ENCODE measurements around the gene RAD1.

Gene RAD1

DNA sequence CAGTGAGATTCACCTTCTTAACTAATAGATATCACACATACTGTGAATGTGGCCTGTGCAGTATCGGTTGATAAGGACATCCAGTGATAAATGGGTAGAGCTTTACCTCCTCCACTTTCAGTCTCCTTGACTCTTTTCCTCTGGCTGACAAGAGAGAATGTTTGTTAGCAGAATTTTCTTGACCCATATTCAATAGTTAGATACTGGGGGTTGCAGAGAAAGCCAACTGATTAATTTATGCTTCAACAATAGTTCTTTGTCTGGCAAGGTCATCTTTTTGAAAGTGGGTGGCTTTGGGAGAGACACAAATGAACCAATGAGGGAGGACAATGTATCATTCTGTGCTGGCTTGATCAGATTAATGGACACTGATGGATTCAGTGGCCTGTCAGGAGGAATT lies 46.0 kb downstream of the RAD1 start:
- Histone ChIP-seq H2AK5ac (ENCODE audit: low read depth, low read length) (no peak overlapping the region), H3K23ac (ENCODE audit: low read depth, low read length, poor library complexity) (no peak overlapping the region), H3K27ac (replicated peaks; ENCODE audit: low read length) (no peak overlapping the region), H3K27me3 (ENCODE audit: control insufficient read depth in 3 of 3, insufficient read depth in 3 of 3, low read depth in 1 of 3, low read length in 3 of 3) (no peaks in the 10 kb centered on the region), H2BK15ac (ENCODE audit: low read length) (no peak overlapping the region), H3K9me3 (replicated peaks in 1 of 2; ENCODE audit: control insufficient read depth in 2 of 2, insufficient read depth in 1 of 2, low read depth in 1 of 2, low read length in 2 of 2) (peaks cover 0 to 6% of the 10 kb centered on the region in 2 donors), H3K18ac (ENCODE audit: low read length) (no peak overlapping the region), H3K14ac (ENCODE audit: low read length) (no peak overlapping the region), H3K4me1 (ENCODE audit: control insufficient read depth in 2 of 2, insufficient read depth in 1 of 2, low read depth in 1 of 2, low read length in 2 of 2) (peaks cover 4 to 9% of the 10 kb centered on the region in 2 donors), H3K79me1 (ENCODE audit: low read depth, low read length) (no peaks in the 10 kb centered on the region), H3K9ac (ENCODE audit: low read depth, low read length, poor library complexity) (no peak overlapping the region), H2BK5ac (ENCODE audit: low read length) (no peak overlapping the region), H3K36me3 (replicated peaks in 1 of 2; ENCODE audit: control insufficient read depth in 2 of 2, insufficient read depth in 2 of 2, low read length in 2 of 2) (no peaks in the 10 kb centered on the region), H3K4me2 (ENCODE audit: insufficient read depth, low read length, poor library complexity, severe bottlenecking) (no peak overlapping the region), H2BK12ac (ENCODE audit: low read length) (no peak overlapping the region), H4K91ac (ENCODE audit: low read depth, low read length, poor library complexity) (no peak overlapping the region), H2AFZ (ENCODE audit: low read length) (no peak overlapping the region), H2BK120ac (ENCODE audit: low read depth, low read length) (no peak overlapping the region), H3K4me3 (ENCODE audit: low read length in 2 of 2) (no peak overlapping the region), H4K8ac (ENCODE audit: low read depth, low read length) (no peak overlapping the region), H3K4ac (ENCODE audit: low read length) (no peak overlapping the region)
- no peak for DNase-seq (ENCODE audit: low spot score)
- WGBS, 2 donors (ENCODE audit: extremely low coverage in 2 of 2, insufficient read length in 2 of 2, insufficient replicate concordance in 1 of 2): no CpG with 5 or more reads among the region's 1 CpG

DNA sequence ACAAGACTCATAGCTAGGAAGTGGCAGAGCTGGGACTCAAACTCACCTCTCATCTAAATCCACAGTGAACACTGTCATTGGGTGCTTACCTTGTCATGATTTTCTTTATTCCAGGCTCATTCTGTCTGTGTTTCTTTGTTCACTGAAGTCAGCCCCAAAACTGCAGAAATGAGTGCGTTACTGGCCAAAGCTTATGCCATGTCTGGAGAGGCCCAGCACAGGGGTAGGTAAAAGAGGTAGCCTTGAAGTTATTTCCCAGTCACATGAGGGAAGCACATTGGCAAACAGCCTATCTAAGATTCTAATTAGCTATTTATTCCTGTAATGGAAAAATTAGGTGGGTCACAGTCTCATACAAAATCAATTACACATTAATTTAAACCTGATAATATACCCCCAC lies 46.5 kb downstream of the RAD1 start:
- H2BK15ac ChIP-seq (ENCODE audit: low read length): no peak overlapping the region
- H2BK120ac ChIP-seq (ENCODE audit: low read depth, low read length): no peak overlapping the region
- peaks cover 0 to 6% of the 10 kb centered on the region in 2 donors for H3K9me3 ChIP-seq (replicated peaks in 1 of 2; ENCODE audit: control insufficient read depth in 2 of 2, insufficient read depth in 1 of 2, low read depth in 1 of 2, low read length in 2 of 2)

DNA sequence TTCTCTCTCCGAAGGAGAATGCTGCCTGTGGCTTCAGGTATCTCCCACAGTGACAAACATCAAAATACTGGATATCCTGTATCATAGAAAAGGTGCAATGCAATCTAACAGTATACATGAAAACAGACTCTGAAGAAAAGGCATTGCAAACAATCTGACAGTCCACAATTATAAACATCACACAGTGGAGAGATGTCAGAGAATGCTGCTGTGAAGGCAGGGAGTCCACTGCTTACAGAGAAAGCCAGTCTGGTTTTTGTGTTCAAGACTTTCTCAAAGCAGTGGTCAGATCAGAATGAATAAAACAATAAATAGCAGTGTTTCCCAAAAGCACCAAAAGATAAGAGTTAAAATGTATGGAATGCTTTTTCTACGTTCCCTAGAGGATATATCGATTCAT lies 47.6 kb downstream of the RAD1 start:
- Histone ChIP-seq H3K9ac (ENCODE audit: low read depth, low read length, poor library complexity) (no peak overlapping the region), H2AK5ac (ENCODE audit: low read depth, low read length) (no peak overlapping the region), H2AFZ (ENCODE audit: low read length) (no peak overlapping the region), H2BK5ac (ENCODE audit: low read length) (no peak overlapping the region), H2BK120ac (ENCODE audit: low read depth, low read length) (no peak overlapping the region), H3K4me3 (ENCODE audit: low read length in 2 of 2) (no peak overlapping the region), H3K27me3 (ENCODE audit: control insufficient read depth in 3 of 3, insufficient read depth in 3 of 3, low read depth in 1 of 3, low read length in 3 of 3) (no peaks in the 10 kb centered on the region), H3K4me2 (ENCODE audit: insufficient read depth, low read length, poor library complexity, severe bottlenecking) (no peak overlapping the region), H3K79me1 (ENCODE audit: low read depth, low read length) (no peaks in the 10 kb centered on the region), H2BK12ac (ENCODE audit: low read length) (no peak overlapping the region), H3K27ac (replicated peaks; ENCODE audit: low read length) (no peak overlapping the region), H3K4ac (ENCODE audit: low read length) (no peak overlapping the region), H4K8ac (ENCODE audit: low read depth, low read length) (no peak overlapping the region), H3K18ac (ENCODE audit: low read length) (no peak overlapping the region), H3K4me1 (ENCODE audit: control insufficient read depth in 2 of 2, insufficient read depth in 1 of 2, low read depth in 1 of 2, low read length in 2 of 2) (peaks cover 4 to 9% of the 10 kb centered on the region in 2 donors), H3K36me3 (replicated peaks in 1 of 2; ENCODE audit: control insufficient read depth in 2 of 2, insufficient read depth in 2 of 2, low read length in 2 of 2) (no peaks in the 10 kb centered on the region), H3K9me3 (replicated peaks in 1 of 2; ENCODE audit: control insufficient read depth in 2 of 2, insufficient read depth in 1 of 2, low read depth in 1 of 2, low read length in 2 of 2) (peaks cover 0 to 6% of the 10 kb centered on the region in 2 donors), H4K91ac (ENCODE audit: low read depth, low read length, poor library complexity) (no peak overlapping the region), H3K14ac (ENCODE audit: low read length) (no peak overlapping the region), H3K23ac (ENCODE audit: low read depth, low read length, poor library complexity) (no peak overlapping the region), H2BK15ac (ENCODE audit: low read length) (no peak overlapping the region)
- no CpG with 5 or more reads among the region's 3 CpGs for WGBS, 2 donors (ENCODE audit: extremely low coverage in 2 of 2, insufficient read length in 2 of 2, insufficient replicate concordance in 1 of 2)
- no peak for DNase-seq (ENCODE audit: low spot score)

More for the DNA sequence above, 46.5 kb downstream of the RAD1 start:
- Histone ChIP-seq H3K27me3 (ENCODE audit: control insufficient read depth in 3 of 3, insufficient read depth in 3 of 3, low read depth in 1 of 3, low read length in 3 of 3) (no peaks in the 10 kb centered on the region), H3K27ac (replicated peaks; ENCODE audit: low read length) (no peak overlapping the region), H3K9ac (ENCODE audit: low read depth, low read length, poor library complexity) (no peak overlapping the region), H4K8ac (ENCODE audit: low read depth, low read length) (no peak overlapping the region), H3K79me1 (ENCODE audit: low read depth, low read length) (no peaks in the 10 kb centered on the region), H2AK5ac (ENCODE audit: low read depth, low read length) (no peak overlapping the region), H2BK5ac (ENCODE audit: low read length) (no peak overlapping the region), H2AFZ (ENCODE audit: low read length) (no peak overlapping the region), H3K4me2 (ENCODE audit: insufficient read depth, low read length, poor library complexity, severe bottlenecking) (no peak overlapping the region), H3K18ac (ENCODE audit: low read length) (no peak overlapping the region), H4K91ac (ENCODE audit: low read depth, low read length, poor library complexity) (no peak overlapping the region), H3K4ac (ENCODE audit: low read length) (no peak overlapping the region), H3K4me1 (ENCODE audit: control insufficient read depth in 2 of 2, insufficient read depth in 1 of 2, low read depth in 1 of 2, low read length in 2 of 2) (peaks cover 4 to 9% of the 10 kb centered on the region in 2 donors), H3K14ac (ENCODE audit: low read length) (no peak overlapping the region), H3K36me3 (replicated peaks in 1 of 2; ENCODE audit: control insufficient read depth in 2 of 2, insufficient read depth in 2 of 2, low read length in 2 of 2) (no peaks in the 10 kb centered on the region), H3K23ac (ENCODE audit: low read depth, low read length, poor library complexity) (no peak overlapping the region), H3K4me3 (ENCODE audit: low read length in 2 of 2) (no peak overlapping the region), H2BK12ac (ENCODE audit: low read length) (no peak overlapping the region)
- no CpG with 5 or more reads among the region's 1 CpG for WGBS, 2 donors (ENCODE audit: extremely low coverage in 2 of 2, insufficient read length in 2 of 2, insufficient replicate concordance in 1 of 2)
- no peak for DNase-seq (ENCODE audit: low spot score)

DNA sequence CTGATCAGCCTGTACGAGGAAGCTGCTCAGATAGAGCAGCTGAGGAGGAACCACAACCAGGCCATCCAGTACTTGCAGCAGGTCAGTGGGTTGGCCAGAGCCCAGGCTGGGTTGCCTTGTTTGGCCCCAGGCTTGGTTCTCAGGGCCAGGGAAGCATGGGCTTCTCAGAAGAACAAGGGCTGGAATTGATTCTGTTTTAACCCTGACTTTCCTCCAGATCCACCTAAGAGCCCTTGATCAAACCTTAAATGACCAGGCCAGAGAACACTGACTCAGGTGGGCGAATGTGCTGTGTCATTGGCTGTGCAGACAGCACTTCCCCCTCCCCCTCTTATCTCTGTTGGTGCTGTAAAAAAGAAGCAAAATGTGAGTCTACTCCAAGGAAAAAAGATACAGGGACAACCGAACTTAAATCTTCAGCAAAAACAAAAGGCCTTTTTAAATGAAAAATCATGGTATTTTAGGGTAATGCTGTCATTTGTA lies 48.3 kb downstream of the RAD1 start:
- H3K4me3 ChIP-seq (ENCODE audit: low read length in 2 of 2): no peak overlapping the region
- no peak overlapping the region for H3K14ac ChIP-seq (ENCODE audit: low read length)
- no peak overlapping the region for H3K9ac ChIP-seq (ENCODE audit: low read depth, low read length, poor library complexity)
- H2BK5ac ChIP-seq (ENCODE audit: low read length): no peak overlapping the region
- no peak overlapping the region for H3K4me2 ChIP-seq (ENCODE audit: insufficient read depth, low read length, poor library complexity, severe bottlenecking)
- H3K9me3 ChIP-seq (replicated peaks in 1 of 2; ENCODE audit: control insufficient read depth in 2 of 2, insufficient read depth in 1 of 2, low read depth in 1 of 2, low read length in 2 of 2): peaks cover 0 to 6% of the 10 kb centered on the region in 2 donors
- no peaks in the 10 kb centered on the region for H3K79me1 ChIP-seq (ENCODE audit: low read depth, low read length)
- no peaks in the 10 kb centered on the region for H3K36me3 ChIP-seq (replicated peaks in 1 of 2; ENCODE audit: control insufficient read depth in 2 of 2, insufficient read depth in 2 of 2, low read length in 2 of 2)
- H2BK120ac ChIP-seq (ENCODE audit: low read depth, low read length): no peak overlapping the region
- no CpG with 5 or more reads among the region's 3 CpGs for WGBS, 2 donors (ENCODE audit: extremely low coverage in 2 of 2, insufficient read length in 2 of 2, insufficient replicate concordance in 1 of 2)
- H3K18ac ChIP-seq (ENCODE audit: low read length): no peak overlapping the region
- no peak overlapping the region for H3K4ac ChIP-seq (ENCODE audit: low read length)
- H2BK15ac ChIP-seq (ENCODE audit: low read length): no peak overlapping the region
- no peak overlapping the region for H2BK12ac ChIP-seq (ENCODE audit: low read length)
- no peak overlapping the region for H4K8ac ChIP-seq (ENCODE audit: low read depth, low read length)
- peak overlapping the region; percentile 60 for H2AFZ ChIP-seq (ENCODE audit: low read length)
- no peak overlapping the region for H3K27ac ChIP-seq (replicated peaks; ENCODE audit: low read length)
- H4K91ac ChIP-seq (ENCODE audit: low read depth, low read length, poor library complexity): no peak overlapping the region
- no peak overlapping the region for H2AK5ac ChIP-seq (ENCODE audit: low read depth, low read length)
- H3K4me1 ChIP-seq (ENCODE audit: control insufficient read depth in 2 of 2, insufficient read depth in 1 of 2, low read depth in 1 of 2, low read length in 2 of 2): peaks cover 4 to 9% of the 10 kb centered on the region in 2 donors
- peak overlapping the region; percentile 6 for H3K23ac ChIP-seq (ENCODE audit: low read depth, low read length, poor library complexity)
- H3K27me3 ChIP-seq (ENCODE audit: control insufficient read depth in 3 of 3, insufficient read depth in 3 of 3, low read depth in 1 of 3, low read length in 3 of 3): no peaks in the 10 kb centered on the region
- DNase-seq (ENCODE audit: low spot score): no peak

Measured in neuronal stem cell (in vitro differentiated cells).